ENCODE results near the gene TMEM190.

DNA sequence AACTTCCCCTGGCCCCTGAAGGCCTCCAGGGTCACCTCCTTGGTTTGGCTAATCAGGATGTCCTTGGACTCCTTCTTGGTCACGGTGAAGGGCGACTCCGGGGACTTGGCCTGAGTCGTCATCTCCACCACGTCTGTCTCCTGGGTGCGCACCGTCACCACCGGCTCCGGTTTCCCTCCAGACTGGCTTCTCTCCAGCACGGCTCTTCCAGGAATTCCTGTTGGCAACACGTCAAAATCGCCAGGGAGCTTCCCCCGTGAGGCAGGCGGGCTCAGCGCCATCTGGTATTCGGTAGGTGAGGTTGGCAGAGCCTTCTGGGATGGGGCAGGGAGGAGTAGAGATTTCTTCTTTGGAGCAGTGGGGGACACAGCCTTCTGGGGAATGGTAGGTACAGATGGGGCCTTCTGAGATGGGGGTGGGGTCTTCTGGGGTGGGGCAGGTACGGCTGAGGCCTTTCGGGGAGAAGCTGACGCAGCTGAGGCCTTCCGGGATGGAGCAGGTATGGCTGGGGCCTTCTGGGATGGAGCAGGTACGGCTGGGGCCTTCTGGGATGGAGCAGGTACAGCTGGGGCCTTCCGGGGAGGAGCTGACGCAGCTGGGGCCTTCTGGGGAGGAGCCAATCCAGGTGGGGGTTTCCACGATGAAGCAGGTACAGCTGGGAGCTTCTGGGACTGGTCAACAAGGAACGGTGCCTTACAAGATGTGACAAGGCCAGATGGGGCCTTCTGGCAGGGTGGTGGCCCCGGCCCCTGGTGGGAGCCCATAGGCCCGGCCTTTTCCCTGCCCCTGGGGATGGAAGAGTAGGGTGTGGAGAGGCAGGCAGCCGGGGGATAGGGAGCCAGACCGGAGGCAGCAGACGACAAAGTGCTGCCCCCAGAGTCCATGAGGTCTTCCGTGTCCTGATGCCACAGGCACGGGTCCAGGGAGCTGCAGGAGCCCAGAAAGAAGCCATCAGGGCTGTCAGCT, 17.4 kb upstream of the TMEM190 start:
- TF ChIP-seq, protein P1, sequence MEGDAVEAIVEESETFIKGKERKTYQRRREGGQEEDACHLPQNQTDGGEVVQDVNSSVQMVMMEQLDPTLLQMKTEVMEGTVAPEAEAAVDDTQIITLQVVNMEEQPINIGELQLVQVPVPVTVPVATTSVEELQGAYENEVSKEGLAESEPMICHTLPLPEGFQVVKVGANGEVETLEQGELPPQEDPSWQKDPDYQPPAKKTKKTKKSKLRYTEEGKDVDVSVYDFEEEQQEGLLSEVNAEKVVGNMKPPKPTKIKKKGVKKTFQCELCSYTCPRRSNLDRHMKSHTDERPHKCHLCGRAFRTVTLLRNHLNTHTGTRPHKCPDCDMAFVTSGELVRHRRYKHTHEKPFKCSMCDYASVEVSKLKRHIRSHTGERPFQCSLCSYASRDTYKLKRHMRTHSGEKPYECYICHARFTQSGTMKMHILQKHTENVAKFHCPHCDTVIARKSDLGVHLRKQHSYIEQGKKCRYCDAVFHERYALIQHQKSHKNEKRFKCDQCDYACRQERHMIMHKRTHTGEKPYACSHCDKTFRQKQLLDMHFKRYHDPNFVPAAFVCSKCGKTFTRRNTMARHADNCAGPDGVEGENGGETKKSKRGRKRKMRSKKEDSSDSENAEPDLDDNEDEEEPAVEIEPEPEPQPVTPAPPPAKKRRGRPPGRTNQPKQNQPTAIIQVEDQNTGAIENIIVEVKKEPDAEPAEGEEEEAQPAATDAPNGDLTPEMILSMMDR (IDR thresholded peaks at IDR 0.05), result no peak
- TF ChIP-seq POLR2A (IDR thresholded peaks at IDR 0.05), result no peak

Measured in suprapubic skin (tissue), 3 donors.